Loucy (cell line): ENCODE measurements around the gene WDR12.

ENCODE experiments used
- H2AFZ ChIP-seq: fragments of 200-600 bp; sonication (generic); 2 replicates; pipeline ENCODE4 v1.6.0; 2016; ENCODE audit warnings: antibody characterized with exemption, mild to moderate bottlenecking, low read length, moderate library complexity
- H3F3A ChIP-seq: fragments of 200-600 bp; 2 replicates; pipeline ENCODE4 v1.6.0; 2016; ENCODE audit warnings: antibody characterized with exemption, low read depth, mild to moderate bottlenecking
- H3K27me3 ChIP-seq: fragments of 200-600 bp; sonication (generic); 2 replicates; pipeline ENCODE4 v1.6.1; 2014; ENCODE audit warnings: low read length, mild to moderate bottlenecking; ENCODE audit not compliant: insufficient read depth, poor library complexity, severe bottlenecking
- H3K36me3 ChIP-seq: fragments of 200-600 bp; sonication (generic); 2 replicates; pipeline ENCODE4 v1.6.1; 2016; ENCODE audit warnings: low read length; ENCODE audit not compliant: insufficient read depth
- H3K4me1 ChIP-seq: fragments of 200-600 bp; sonication (generic); 2 replicates; pipeline ENCODE4 v1.5.1; 2014; ENCODE audit warnings: low read length, mild to moderate bottlenecking; ENCODE audit not compliant: insufficient read depth, poor library complexity, severe bottlenecking
- H3K4me2 ChIP-seq: fragments of 200-600 bp; sonication (generic); 2 replicates; pipeline ENCODE4 v1.6.0; 2014; ENCODE audit warnings: antibody characterized with exemption, low read length, low read depth, mild to moderate bottlenecking; ENCODE audit not compliant: poor library complexity, severe bottlenecking
- H3K4me3 ChIP-seq: fragments of 200-600 bp; sonication (generic); 2 replicates; pipeline ENCODE4 v1.5.1; 2014; ENCODE audit warnings: low read length, mild to moderate bottlenecking, mixed read lengths; ENCODE audit not compliant: poor library complexity, severe bottlenecking
- H3K79me2 ChIP-seq: fragments of 200-600 bp; sonication (generic); 2 replicates; pipeline ENCODE4 v1.6.1; 2014; ENCODE audit warnings: low read length; ENCODE audit not compliant: insufficient read depth
- H3K9ac ChIP-seq: fragments of 200-600 bp; sonication (generic); 2 replicates; pipeline ENCODE4 v1.6.0; 2014; ENCODE audit warnings: mild to moderate bottlenecking, low read depth, low read length, moderate library complexity; ENCODE audit not compliant: poor library complexity, severe bottlenecking
- H3K9me2 ChIP-seq: fragments of 200-600 bp; sonication (generic); replicated peaks from 2 replicates; pipeline ENCODE4 v1.6.1; 2016; ENCODE audit warnings: low read depth, low read length, mixed read lengths
- H3K9me3 ChIP-seq: fragments of 200-600 bp; sonication (generic); 2 replicates; pipeline ENCODE4 v1.6.1; 2014; ENCODE audit warnings: mild to moderate bottlenecking, antibody characterized with exemption, low read length, low read depth; ENCODE audit not compliant: insufficient read depth
- H4K20me1 ChIP-seq: fragments of 200-600 bp; sonication (generic); 2 replicates; pipeline ENCODE4 v1.6.0; 2014; ENCODE audit warnings: antibody characterized with exemption, low read length, mild to moderate bottlenecking; ENCODE audit not compliant: insufficient read depth, poor library complexity, severe bottlenecking
- EZH2phosphoT487 ChIP-seq: fragments of 200-600 bp; IDR thresholded peaks from 2 replicates; pipeline ENCODE4 v1.6.1; 2018; ENCODE audit warnings: antibody characterized with exemption, mild to moderate bottlenecking, moderate library complexity, borderline replicate concordance
- TF ChIP-seq, protein P1 (sequence below): fragments of 200-600 bp; sonication (generic); conservative IDR thresholded peaks from 2 replicates; pipeline ENCODE4 v1.5.1; 2014; ENCODE audit warnings: mild to moderate bottlenecking, antibody characterized with exemption, low read length

The WDR12 gene

DNA sequence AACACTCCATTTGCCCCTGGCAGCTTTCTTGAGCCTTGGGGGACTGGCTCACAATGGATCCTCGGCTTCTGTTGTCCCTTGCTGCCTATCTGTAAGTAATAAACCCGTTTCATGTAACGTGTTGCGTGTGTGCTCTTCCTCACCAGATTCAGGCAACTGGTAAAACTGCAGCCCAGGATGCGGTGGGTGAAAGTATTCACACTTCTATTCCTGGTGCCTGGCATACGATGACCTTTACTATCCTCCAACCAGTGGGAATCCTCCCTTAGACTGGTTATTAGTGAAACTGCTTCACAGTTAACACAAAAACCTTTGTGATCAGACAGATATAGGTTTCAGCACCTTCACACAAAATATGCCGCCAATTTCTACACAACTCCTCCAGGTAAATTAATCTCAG, 26.3 kb downstream of the WDR12 start:
- Histone ChIP-seq H2AFZ (no peak overlapping the region), H4K20me1 (no peaks in the 10 kb centered on the region), H3K4me2 (no peak overlapping the region), H3K4me1 (peaks cover 9% of the 10 kb centered on the region), H3K9me2 (no peaks in the 10 kb centered on the region), H3K9ac (no peak overlapping the region), H3K27me3 (no peaks in the 10 kb centered on the region), H3K9me3 (no peaks in the 10 kb centered on the region), H3K79me2 (no peaks in the 10 kb centered on the region), H3K4me3 (no peak overlapping the region), H3F3A (no peaks in the 10 kb centered on the region), H3K36me3 (peaks cover 56% of the 10 kb centered on the region; the same call in 1 of the 2 replicates)
- TF ChIP-seq, protein P1, sequence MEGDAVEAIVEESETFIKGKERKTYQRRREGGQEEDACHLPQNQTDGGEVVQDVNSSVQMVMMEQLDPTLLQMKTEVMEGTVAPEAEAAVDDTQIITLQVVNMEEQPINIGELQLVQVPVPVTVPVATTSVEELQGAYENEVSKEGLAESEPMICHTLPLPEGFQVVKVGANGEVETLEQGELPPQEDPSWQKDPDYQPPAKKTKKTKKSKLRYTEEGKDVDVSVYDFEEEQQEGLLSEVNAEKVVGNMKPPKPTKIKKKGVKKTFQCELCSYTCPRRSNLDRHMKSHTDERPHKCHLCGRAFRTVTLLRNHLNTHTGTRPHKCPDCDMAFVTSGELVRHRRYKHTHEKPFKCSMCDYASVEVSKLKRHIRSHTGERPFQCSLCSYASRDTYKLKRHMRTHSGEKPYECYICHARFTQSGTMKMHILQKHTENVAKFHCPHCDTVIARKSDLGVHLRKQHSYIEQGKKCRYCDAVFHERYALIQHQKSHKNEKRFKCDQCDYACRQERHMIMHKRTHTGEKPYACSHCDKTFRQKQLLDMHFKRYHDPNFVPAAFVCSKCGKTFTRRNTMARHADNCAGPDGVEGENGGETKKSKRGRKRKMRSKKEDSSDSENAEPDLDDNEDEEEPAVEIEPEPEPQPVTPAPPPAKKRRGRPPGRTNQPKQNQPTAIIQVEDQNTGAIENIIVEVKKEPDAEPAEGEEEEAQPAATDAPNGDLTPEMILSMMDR = no peak
- no peak for TF ChIP-seq EZH2phosphoT487

GRCh38 chr2:202883987-202884675, 27.3 kb downstream of the WDR12 start:
- H3K4me3 ChIP-seq = no peak overlapping the region
- no peaks in the 10 kb centered on the region for H3K9me2 ChIP-seq
- no peak overlapping the region for H3K9ac ChIP-seq
- H3K36me3 ChIP-seq = peaks cover 46% of the 10 kb centered on the region; the same call in 1 of the 2 replicates
- no peaks in the 10 kb centered on the region for H3K9me3 ChIP-seq
- no peak overlapping the region for H3K4me2 ChIP-seq
- no peak overlapping the region for H2AFZ ChIP-seq
- H3F3A ChIP-seq = no peaks in the 10 kb centered on the region
- peaks cover 9% of the 10 kb centered on the region for H3K4me1 ChIP-seq
- H4K20me1 ChIP-seq = no peaks in the 10 kb centered on the region
- no peaks in the 10 kb centered on the region for H3K79me2 ChIP-seq
- H3K27me3 ChIP-seq = no peaks in the 10 kb centered on the region
- TF ChIP-seq, protein P1 = peak; percentile 41
- no peak for TF ChIP-seq EZH2phosphoT487

GRCh38 chr2:202881570-202881969, 29.9 kb downstream of the WDR12 start:
- peaks cover 32% of the 10 kb centered on the region; the same call in 1 of the 2 replicates for H3K36me3 ChIP-seq
- H3K9me2 ChIP-seq = no peaks in the 10 kb centered on the region
- H3K27me3 ChIP-seq = no peaks in the 10 kb centered on the region
- H3K4me3 ChIP-seq = no peak overlapping the region
- no peaks in the 10 kb centered on the region for H3F3A ChIP-seq
- no peaks in the 10 kb centered on the region for H3K9me3 ChIP-seq
- TF ChIP-seq, protein P1 = no peak
- TF ChIP-seq EZH2phosphoT487 = no peak
- H3K79me2 ChIP-seq = no peaks in the 10 kb centered on the region
- H2AFZ ChIP-seq = no peak overlapping the region
- no peak overlapping the region for H3K9ac ChIP-seq
- peaks cover 9% of the 10 kb centered on the region for H3K4me1 ChIP-seq
- no peak overlapping the region for H3K4me2 ChIP-seq
- H4K20me1 ChIP-seq = no peaks in the 10 kb centered on the region
